Mucosa of stomach (tissue), 1 donor: ENCODE data around the gene RTL1.

Experiments
- H3K27me3 ChIP-seq: one replicate; pipeline ENCODE4 v1.7.0; 2013; ENCODE audit warnings: mild to moderate bottlenecking, low read length; ENCODE audit not compliant: control insufficient read depth, insufficient read depth
- H3K36me3 ChIP-seq: one replicate; pipeline ENCODE4 v1.7.0; 2013; ENCODE audit warnings: low read length; ENCODE audit not compliant: control insufficient read depth, insufficient read depth
- H3K4me1 ChIP-seq: one replicate; pipeline ENCODE4 v1.7.0; 2013; ENCODE audit warnings: mild to moderate bottlenecking, low read length; ENCODE audit not compliant: control insufficient read depth, insufficient read depth
- H3K4me3 ChIP-seq: one replicate; pipeline ENCODE4 v1.7.0; 2013; ENCODE audit warnings: low read length
- H3K9ac ChIP-seq: one replicate; pipeline ENCODE4 v1.7.0; 2013; ENCODE audit warnings: mild to moderate bottlenecking, low read length, moderate library complexity
- H3K9me3 ChIP-seq: one replicate; pipeline ENCODE4 v1.7.0; 2013; ENCODE audit warnings: mild to moderate bottlenecking, low read length, moderate library complexity; ENCODE audit not compliant: control insufficient read depth
- donor health status: Pancreatic carcinoma.

RTL1 gene

GRCh38 chr14:100865682-100866591 is 37.6 kb downstream of the RTL1 start:
- no peaks in the 10 kb centered on the region for H3K27me3 ChIP-seq
- no peaks in the 10 kb centered on the region for H3K9me3 ChIP-seq
- H3K4me1 ChIP-seq = no peaks in the 10 kb centered on the region
- no peak overlapping the region for H3K4me3 ChIP-seq
- H3K9ac ChIP-seq = no peak overlapping the region
- H3K36me3 ChIP-seq = no peaks in the 10 kb centered on the region

GRCh38 chr14:100864960-100865681 is 38.4 kb downstream of the RTL1 start:
- no peaks in the 10 kb centered on the region for H3K27me3 ChIP-seq
- H3K4me3 ChIP-seq = no peak overlapping the region
- H3K9ac ChIP-seq = no peak overlapping the region
- H3K9me3 ChIP-seq = no peaks in the 10 kb centered on the region
- H3K36me3 ChIP-seq = no peaks in the 10 kb centered on the region
- no peaks in the 10 kb centered on the region for H3K4me1 ChIP-seq

DNA sequence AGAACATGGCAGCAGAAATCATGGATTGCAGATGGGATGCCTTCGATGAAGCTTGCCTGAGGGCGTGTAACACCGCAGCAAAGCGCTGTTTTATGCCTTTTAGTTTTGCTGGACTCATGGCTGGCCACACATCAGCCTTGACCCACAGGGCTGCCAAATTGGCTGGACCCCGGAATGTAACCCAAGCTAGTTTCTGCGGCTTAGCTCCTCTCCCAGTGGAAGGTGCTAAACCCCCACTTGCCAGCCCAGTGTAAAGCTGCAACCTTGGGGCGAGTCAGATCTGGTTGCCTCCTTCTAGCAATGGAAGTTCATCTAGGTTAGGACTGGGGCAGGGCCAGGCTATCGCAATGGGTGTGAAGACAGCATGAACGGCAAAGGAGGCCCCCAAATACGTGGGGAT is 39.3 kb downstream of the RTL1 start:
- Histone ChIP-seq H3K27me3 (no peaks in the 10 kb centered on the region), H3K36me3 (no peaks in the 10 kb centered on the region)

DNA sequence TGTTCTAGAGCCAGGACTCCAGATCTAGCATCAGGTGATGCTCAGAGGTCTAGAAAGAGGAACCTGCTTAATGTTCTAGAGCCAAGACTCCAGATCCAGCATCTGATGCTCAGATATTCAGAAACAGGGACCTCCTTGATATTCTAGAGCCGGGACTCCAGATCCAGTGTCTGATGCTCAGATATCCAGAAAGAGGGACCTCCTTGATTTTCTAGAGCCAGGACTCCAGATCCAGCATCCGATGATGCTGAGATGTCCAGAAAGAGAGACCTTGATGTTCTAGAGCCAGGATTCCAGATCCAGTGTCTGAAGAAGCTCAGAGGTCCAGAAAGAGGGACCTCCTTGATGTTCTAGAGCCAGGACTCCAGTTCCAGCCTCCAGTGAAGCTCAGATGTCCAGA is 40.7 kb downstream of the RTL1 start:
- no peak overlapping the region for H3K4me3 ChIP-seq
- H3K27me3 ChIP-seq = peaks cover 3% of the 10 kb centered on the region
- no peaks in the 10 kb centered on the region for H3K36me3 ChIP-seq
- no peak overlapping the region for H3K9ac ChIP-seq
- no peaks in the 10 kb centered on the region for H3K9me3 ChIP-seq
- no peaks in the 10 kb centered on the region for H3K4me1 ChIP-seq

More for the DNA sequence above, 39.3 kb downstream of the RTL1 start:
- Histone ChIP-seq H3K9me3 (no peaks in the 10 kb centered on the region), H3K4me3 (no peak overlapping the region), H3K9ac (no peak overlapping the region), H3K4me1 (no peaks in the 10 kb centered on the region)

- Histone ChIP-seq H3K27me3 (peaks cover 3% of the 10 kb centered on the region), H3K36me3 (no peaks in the 10 kb centered on the region), H3K9me3 (no peaks in the 10 kb centered on the region), H3K4me3 (no peak overlapping the region), H3K4me1 (no peaks in the 10 kb centered on the region), H3K9ac (no peak overlapping the region)
These were observed 41.2 kb downstream of the RTL1 start for GRCh38 chr14:100862277-100862676.

GRCh38 chr14:100861937-100862247 is 41.6 kb downstream of the RTL1 start:
- Histone ChIP-seq H3K27me3 (peaks cover 3% of the 10 kb centered on the region), H3K9ac (no peak overlapping the region), H3K9me3 (no peaks in the 10 kb centered on the region), H3K4me1 (no peaks in the 10 kb centered on the region), H3K36me3 (no peaks in the 10 kb centered on the region), H3K4me3 (no peak overlapping the region)

DNA sequence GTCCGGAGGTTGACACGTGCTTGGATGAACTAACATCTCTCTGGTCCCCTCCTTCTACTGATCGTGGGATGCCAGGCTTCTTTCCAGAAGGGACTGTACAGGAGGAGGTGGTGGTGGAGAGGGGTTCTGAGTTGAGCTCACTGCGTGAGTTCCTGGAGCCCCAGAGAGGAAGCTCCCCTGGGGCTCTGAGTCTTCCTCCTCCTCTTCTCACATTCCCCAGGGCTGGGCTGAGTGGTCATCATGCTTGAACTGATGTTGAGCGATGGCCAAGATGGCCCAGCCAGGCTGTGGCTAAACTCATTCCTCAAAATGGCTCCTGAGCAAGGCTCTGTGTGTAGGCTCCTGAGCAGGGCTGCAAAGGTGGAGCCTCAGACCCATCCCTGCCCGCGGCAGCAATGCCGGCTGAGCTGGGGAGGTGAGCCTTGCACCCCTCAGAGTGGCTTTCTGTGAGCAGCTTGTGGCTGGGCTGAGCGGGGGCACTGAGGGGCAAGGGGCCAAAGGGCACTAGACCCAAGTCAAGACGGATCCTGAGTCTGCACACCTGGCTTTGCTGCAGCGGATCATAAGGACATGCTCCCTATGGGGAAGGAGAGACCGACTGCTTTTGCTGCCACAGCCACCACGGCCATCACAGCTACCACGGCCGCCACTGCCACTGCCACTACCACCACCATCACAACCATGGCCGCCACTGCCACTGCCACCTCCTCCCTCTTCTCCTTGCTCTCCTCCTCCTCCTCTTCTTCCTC is 42.2 kb downstream of the RTL1 start:
- no peaks in the 10 kb centered on the region for H3K4me1 ChIP-seq
- H3K9ac ChIP-seq = no peak overlapping the region
- peaks cover 3% of the 10 kb centered on the region for H3K27me3 ChIP-seq
- no peak overlapping the region for H3K4me3 ChIP-seq
- H3K36me3 ChIP-seq = no peaks in the 10 kb centered on the region
- no peaks in the 10 kb centered on the region for H3K9me3 ChIP-seq

DNA sequence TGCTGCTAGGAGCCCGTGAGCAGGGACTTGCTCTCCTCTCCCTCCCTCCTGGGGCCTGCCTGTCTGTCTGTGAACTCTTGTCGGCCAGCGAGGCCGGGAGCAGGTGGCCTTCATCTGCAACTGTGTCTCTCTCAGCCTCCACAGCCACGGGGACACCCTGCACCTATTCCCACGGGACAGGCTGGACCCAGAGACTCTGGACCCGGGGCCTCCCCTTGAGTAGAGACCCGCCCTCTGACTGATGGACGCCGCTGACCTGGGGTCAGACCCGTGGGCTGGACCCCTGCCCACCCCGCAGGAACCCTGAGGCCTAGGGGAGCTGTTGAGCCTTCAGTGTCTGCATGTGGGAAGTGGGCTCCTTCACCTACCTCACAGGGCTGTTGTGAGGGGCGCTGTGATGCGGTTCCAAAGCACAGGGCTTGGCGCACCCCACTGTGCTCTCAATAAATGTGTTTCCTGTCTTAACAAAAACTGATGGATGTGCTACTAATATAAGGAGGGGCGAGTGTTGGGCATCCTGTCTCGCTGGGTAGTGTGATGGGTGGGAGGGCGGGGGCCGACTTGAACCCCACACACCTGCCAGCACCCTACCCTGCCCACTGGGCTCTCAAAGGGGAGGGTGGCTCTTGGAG is 42.9 kb downstream of the RTL1 start:
- Histone ChIP-seq H3K4me3 (no peak overlapping the region), H3K36me3 (no peaks in the 10 kb centered on the region), H3K9me3 (no peaks in the 10 kb centered on the region), H3K9ac (no peak overlapping the region), H3K27me3 (peaks cover 3% of the 10 kb centered on the region), H3K4me1 (no peaks in the 10 kb centered on the region)

- peaks cover 3% of the 10 kb centered on the region for H3K27me3 ChIP-seq
- no peaks in the 10 kb centered on the region for H3K36me3 ChIP-seq
- no peaks in the 10 kb centered on the region for H3K4me1 ChIP-seq
These were observed 43.7 kb downstream of the RTL1 start for GRCh38 chr14:100859781-100860180.

GRCh38 chr14:100858838-100859220 is 44.7 kb downstream of the RTL1 start:
- H3K4me3 ChIP-seq = no peak overlapping the region

More at GRCh38 chr14:100859781-100860180, 43.7 kb downstream of the RTL1 start:
- H3K9me3 ChIP-seq = no peaks in the 10 kb centered on the region
- no peak overlapping the region for H3K4me3 ChIP-seq
- no peak overlapping the region for H3K9ac ChIP-seq

GRCh38 chr14:100857923-100858837 is 45.3 kb downstream of the RTL1 start:
- H3K9ac ChIP-seq = no peak overlapping the region
- H3K9me3 ChIP-seq = no peaks in the 10 kb centered on the region
- H3K36me3 ChIP-seq = no peaks in the 10 kb centered on the region
- H3K4me3 ChIP-seq = no peak overlapping the region
- H3K4me1 ChIP-seq = no peaks in the 10 kb centered on the region
- peaks cover 3% of the 10 kb centered on the region for H3K27me3 ChIP-seq

More at GRCh38 chr14:100858838-100859220, 44.7 kb downstream of the RTL1 start:
- no peaks in the 10 kb centered on the region for H3K4me1 ChIP-seq
- H3K27me3 ChIP-seq = peaks cover 3% of the 10 kb centered on the region
- no peaks in the 10 kb centered on the region for H3K9me3 ChIP-seq
- no peaks in the 10 kb centered on the region for H3K36me3 ChIP-seq
- H3K9ac ChIP-seq = no peak overlapping the region
